Keratinocyte (primary cell): ENCODE data around the gene ADAMTSL1.

Experiments
- CTCF ChIP-seq, 3 experiments: IDR thresholded peaks in 1 of 3; conservative IDR thresholded peaks in 1 of 3; optimal IDR thresholded peaks in 1 of 3; 2 replicates in 2 of 3; 3 replicates in 1 of 3; pipeline versions ENCODE3 to v1.5.1; 2011; ENCODE audit warnings: low read length in 3 of 3, mild to moderate bottlenecking in 3 of 3, moderate library complexity in 2 of 3, control low read depth in 1 of 3, inconsistent platforms in 1 of 3; ENCODE audit not compliant: insufficient read depth in 2 of 3; ENCODE audit errors: extremely low read depth in 1 of 3
- EZH2 ChIP-seq: IDR thresholded peaks from one replicate; pipeline ENCODE4 v1.6.1; 2012; ENCODE audit warnings: inconsistent platforms, mild to moderate bottlenecking, low read length, moderate library complexity

- TF ChIP-seq CTCF (optimal IDR thresholded peaks at IDR 0.05 in 1 of 3, IDR thresholded peaks at IDR 0.05 in 1 of 3, conservative IDR thresholded peaks at IDR 0.05 in 1 of 3; ENCODE audit: extremely low read depth in 1 of 3, insufficient read depth in 2 of 3, low read length in 3 of 3) (no peak), EZH2 (no peak)
Measured at GRCh38 chr9:18881758-18882157, 407.8 kb downstream of the ADAMTSL1 start.
